ENCODE results near the gene HS6ST3.
A peak's percentile ranks its signal among the peaks of the same experiment; 100 is the strongest.
"Not testable (repeated sequence)": the region's sequence is repeated elsewhere in the genome, so short reads cannot be mapped to it uniquely, and the experiment has no call there.

The HS6ST3 gene

DNA sequence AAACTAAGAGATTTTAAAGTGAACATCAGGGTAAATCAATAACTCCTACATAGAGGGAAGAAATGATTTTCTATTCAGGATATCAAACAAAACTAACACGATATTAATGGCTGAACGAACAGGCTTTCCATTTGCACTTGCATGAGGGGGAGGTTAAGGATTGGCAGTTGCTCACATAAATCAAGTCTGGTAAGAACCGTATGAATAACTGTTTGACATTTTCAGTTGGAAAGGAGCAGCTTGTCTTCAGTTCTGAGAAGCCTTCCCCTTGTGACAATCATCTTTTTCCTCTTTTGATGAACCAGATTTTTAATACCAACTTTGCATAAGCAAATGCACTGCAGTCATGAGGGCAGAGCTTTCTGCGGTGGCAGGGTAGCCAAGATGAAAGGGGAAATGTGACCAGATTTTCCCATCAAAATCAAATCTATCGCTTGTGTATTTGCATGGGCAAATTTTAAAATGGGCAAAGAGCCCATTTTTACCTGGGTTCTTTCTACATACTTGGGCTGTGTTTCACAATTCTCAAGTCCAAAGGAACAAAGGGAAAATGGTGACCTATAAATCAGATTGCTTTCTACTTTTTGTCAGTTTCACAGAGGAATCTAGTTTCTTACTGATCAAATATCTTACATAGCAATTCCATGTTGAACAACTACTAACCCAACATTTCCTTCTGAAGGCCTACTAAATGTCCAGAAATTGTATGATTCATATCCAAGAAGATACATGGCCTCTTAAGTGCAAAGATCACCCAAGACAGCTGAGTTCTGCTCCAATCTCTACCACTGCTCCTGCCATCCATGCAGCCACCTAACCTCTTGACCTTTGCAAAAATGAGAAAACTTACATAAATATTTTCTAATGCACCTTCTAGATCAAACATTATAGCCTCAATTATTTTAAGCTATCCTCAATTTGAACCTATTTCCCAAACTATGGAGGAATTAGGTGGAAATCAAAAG is 654.7 kb downstream of the HS6ST3 start:
- in situ Hi-C loops (cut with MboI; ENCODE audit: low pct_unique_long_range_greater_than_20kb, low sequenced_read_pairs) = no loop called here
- DNase-seq = no peak

DNA sequence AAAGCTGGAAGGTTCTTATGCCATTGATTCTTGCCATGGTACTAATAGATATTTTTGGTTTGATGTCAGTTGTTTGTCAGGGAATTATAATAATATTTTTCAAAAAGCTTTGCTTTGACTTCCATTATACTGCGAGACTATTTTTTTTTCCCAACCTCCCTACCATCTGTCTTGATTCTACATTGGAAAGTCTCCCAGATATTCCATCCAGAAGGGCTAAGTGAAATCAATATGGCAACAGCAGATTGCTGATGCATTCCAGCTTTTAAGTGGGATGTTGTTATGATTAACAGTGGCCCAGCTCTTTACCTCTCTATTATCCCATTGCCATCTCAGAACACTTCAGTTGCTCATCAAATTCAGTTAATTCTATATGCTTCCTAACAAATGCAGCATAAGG is 657.0 kb downstream of the HS6ST3 start:
- in situ Hi-C loops (cut with MboI; ENCODE audit: low pct_unique_long_range_greater_than_20kb, low sequenced_read_pairs) = no loop called here
- DNase-seq = no peak

DNA sequence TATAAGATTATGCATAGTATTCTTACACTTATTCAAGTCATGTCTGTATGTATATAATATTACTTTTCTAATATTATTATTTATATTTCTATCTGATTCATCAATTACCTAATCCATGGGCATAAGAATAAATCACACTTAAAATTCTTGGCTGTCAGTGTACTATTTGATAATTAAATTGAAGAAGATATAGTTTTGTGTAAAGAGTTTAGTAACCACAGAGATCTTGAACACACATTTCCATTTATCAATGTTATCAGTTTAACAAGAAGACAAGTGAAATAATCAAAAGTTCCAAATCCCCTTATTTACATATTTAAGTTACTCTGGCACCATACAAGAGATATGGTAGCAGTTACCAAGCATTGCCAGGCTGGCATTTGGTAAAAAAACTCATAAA is 659.9 kb downstream of the HS6ST3 start:
- in situ Hi-C loops (cut with MboI; ENCODE audit: low pct_unique_long_range_greater_than_20kb, low sequenced_read_pairs) = no loop called here
- no peak for DNase-seq

- in situ Hi-C loops (cut with MboI; ENCODE audit: low pct_unique_long_range_greater_than_20kb, low sequenced_read_pairs) = no loop called here
- no peak for DNase-seq
These were observed 661.2 kb downstream of the HS6ST3 start for GRCh38 chr13:96751089-96751488.

GRCh38 chr13:96762876-96763275 is 673.0 kb downstream of the HS6ST3 start:
- in situ Hi-C loops (cut with MboI; ENCODE audit: low pct_unique_long_range_greater_than_20kb, low sequenced_read_pairs) = no loop called here
- DNase-seq = no peak

- in situ Hi-C loops (cut with MboI; ENCODE audit: low pct_unique_long_range_greater_than_20kb, low sequenced_read_pairs) = no loop called here
These were observed 676.4 kb downstream of the HS6ST3 start for GRCh38 chr13:96766306-96766705.

GRCh38 chr13:96768524-96768923 is 678.6 kb downstream of the HS6ST3 start:
- in situ Hi-C loops (cut with MboI; ENCODE audit: low pct_unique_long_range_greater_than_20kb, low sequenced_read_pairs) = no loop called here
- DNase-seq = no peak

More at GRCh38 chr13:96766306-96766705, 676.4 kb downstream of the HS6ST3 start:
- DNase-seq = no peak

DNA sequence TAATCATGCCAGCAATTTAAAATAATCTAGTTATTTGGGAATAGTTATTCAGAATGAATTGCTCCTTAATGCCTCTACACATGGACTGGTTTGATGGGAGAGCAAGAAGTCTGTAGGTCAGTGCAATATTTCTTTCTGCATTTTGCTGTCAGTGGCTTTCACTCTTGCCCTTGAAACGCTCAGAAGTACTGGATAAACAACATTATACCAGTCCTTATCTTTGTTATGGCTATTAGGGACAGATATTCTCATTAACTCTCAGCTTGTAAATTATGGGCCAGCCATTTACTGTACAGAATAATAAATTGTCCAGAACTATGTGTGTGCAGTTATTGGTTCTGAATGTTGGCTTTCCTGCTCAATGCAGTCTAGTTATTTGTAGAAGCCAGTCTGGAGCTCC is 680.0 kb downstream of the HS6ST3 start:
- in situ Hi-C loops (cut with MboI; ENCODE audit: low pct_unique_long_range_greater_than_20kb, low sequenced_read_pairs) = no loop called here
- DNase-seq = no peak

GRCh38 chr13:96771486-96772367 is 681.8 kb downstream of the HS6ST3 start:
- peak; percentile 3 for DNase-seq

DNA sequence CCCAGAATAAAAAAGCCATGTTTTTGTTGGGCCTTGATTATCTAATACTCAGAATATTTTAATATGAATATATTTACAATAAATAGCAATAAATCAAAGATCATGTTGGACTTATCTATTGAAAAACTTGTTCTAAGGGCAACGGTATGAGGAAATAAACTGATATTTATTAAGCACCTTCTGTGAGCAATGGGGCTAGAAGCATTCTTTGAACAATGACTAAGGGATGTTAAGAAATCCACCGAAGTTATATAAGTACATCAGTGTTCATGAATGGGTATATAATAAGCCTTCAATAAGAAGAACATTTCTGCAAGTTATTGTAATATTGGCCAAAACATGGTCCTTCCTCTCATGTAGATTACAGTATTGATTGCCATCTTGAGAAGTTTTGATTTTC is 682.5 kb downstream of the HS6ST3 start:
- in situ Hi-C loops (cut with MboI; ENCODE audit: low pct_unique_long_range_greater_than_20kb, low sequenced_read_pairs) = no loop called here
- no peak for DNase-seq

More at GRCh38 chr13:96771486-96772367, 681.8 kb downstream of the HS6ST3 start:
- in situ Hi-C loops (cut with MboI; ENCODE audit: low pct_unique_long_range_greater_than_20kb, low sequenced_read_pairs) = no loop called here

GRCh38 chr13:96778302-96778701 is 688.4 kb downstream of the HS6ST3 start:
- DNase-seq; in situ Hi-C loops (cut with MboI; ENCODE audit: low pct_unique_long_range_greater_than_20kb, low sequenced_read_pairs): not testable (repeated sequence)

- no peak for DNase-seq
- in situ Hi-C loops (cut with MboI; ENCODE audit: low pct_unique_long_range_greater_than_20kb, low sequenced_read_pairs) = no loop called here
These were observed 689.8 kb downstream of the HS6ST3 start for GRCh38 chr13:96779691-96780090.

- DNase-seq = no peak
- in situ Hi-C loops (cut with MboI; ENCODE audit: low pct_unique_long_range_greater_than_20kb, low sequenced_read_pairs) = no loop called here
These were observed 690.2 kb downstream of the HS6ST3 start for GRCh38 chr13:96780105-96780504.

DNA sequence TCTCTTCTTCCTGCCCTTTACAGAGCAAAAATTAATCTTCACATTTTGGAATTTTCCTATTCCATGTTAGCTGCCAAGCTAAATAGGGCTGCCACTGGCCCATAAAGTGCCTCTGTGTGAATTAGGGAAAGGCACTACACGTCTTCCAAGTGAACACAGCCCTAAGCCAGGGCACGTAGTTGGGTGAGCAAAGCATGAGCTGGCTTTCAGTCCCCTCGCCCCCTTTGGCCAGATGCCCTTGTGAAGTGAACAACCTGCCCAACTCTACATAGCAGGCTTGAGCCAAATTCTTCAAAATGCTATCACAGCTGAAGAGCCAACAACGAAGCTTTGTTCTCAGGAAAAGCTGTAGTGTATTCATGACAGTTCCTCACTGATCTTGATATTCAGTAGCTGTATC is 691.2 kb downstream of the HS6ST3 start:
- DNase-seq = no peak
- in situ Hi-C loops (cut with MboI; ENCODE audit: low pct_unique_long_range_greater_than_20kb, low sequenced_read_pairs) = no loop called here

DNA sequence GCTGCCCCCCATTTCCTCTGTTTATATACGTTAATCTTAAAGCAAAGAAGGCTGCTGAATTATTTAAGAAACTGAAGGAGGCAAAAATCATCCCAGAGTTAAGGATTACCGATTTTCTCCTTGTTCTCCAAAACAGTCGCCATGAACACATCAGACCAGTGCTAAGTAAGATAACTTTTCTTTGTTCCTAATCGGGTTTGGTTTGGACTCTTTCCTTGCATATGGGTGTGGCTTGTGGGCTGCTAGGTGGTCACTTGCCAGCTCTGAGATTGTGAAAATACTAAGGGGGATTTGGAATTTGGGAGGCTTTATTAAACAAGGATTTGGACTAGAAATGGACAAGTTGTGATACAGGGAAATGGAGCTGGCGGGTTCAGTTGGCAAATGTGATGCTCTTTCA is 692.3 kb downstream of the HS6ST3 start:
- DNase-seq = no peak
- in situ Hi-C loops (cut with MboI; ENCODE audit: low pct_unique_long_range_greater_than_20kb, low sequenced_read_pairs) = no loop called here

DNA sequence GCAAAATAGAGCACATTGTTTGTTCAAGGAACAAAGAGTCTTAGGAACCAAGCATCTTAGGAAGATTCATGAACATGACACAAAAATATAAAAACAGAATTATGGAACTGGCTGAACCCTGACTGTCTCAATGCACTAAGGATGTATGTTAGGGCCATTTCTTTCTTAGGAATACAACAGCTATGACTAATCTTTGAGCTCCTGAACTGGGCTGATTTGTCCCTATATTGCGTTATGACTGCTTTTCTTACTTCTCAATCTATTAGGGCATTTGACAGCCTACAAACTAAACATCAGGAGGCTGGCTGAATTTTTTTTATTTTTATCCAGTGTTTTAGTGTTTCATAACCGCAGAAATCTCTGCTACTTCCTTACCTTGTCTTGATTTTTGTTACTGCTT is 693.1 kb downstream of the HS6ST3 start:
- DNase-seq = no peak
- in situ Hi-C loops (cut with MboI; ENCODE audit: low pct_unique_long_range_greater_than_20kb, low sequenced_read_pairs) = no loop called here

GRCh38 chr13:96783511-96783910 is 693.6 kb downstream of the HS6ST3 start:
- no peak for DNase-seq
- in situ Hi-C loops (cut with MboI; ENCODE audit: low pct_unique_long_range_greater_than_20kb, low sequenced_read_pairs) = no loop called here

GRCh38 chr13:96785986-96786385 is 696.1 kb downstream of the HS6ST3 start:
- in situ Hi-C loops (cut with MboI; ENCODE audit: low pct_unique_long_range_greater_than_20kb, low sequenced_read_pairs) = no loop called here
- no peak for DNase-seq

DNA sequence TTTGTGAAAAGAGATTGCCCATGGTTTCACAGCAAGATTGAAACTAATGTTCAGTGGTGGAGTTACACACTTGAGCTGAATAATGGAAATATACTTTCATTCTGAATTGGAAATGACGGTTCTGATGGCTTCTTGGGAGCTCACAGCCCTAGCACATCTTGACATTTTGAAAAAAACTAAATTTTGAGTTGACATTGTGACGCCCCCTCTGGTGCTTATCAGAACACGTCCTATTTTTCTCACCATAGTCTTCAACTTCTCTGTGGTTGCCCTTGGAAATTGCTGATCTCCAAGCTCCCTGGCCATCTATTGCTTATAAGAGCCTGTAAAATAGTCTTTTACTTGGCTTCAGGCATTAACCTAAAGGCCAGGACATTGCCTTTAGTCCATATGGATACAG is 702.3 kb downstream of the HS6ST3 start:
- in situ Hi-C loops (cut with MboI; ENCODE audit: low pct_unique_long_range_greater_than_20kb, low sequenced_read_pairs) = no loop called here
- no peak for DNase-seq
